CD4-positive, alpha-beta T cell treated with Interleukin-4 for 1 hour (primary cell): ENCODE data around the gene OR6C70.
"Not testable (repeated sequence)": the region's sequence is repeated elsewhere in the genome, so short reads cannot be mapped to it uniquely, and the experiment has no call there.

Experiments
- DNase-seq, 2 donors: peaks; one replicate each; pipeline ENCODE4 v3.0.0-alpha.2; 2020 to 2022

The OR6C70 gene

GRCh38 chr12:55470088-55470829 is at the start of gene OR6C70:
TSS of gene OR6C70 (minus strand) at chr12:55470138. CDS start at chr12:55470138, 0 bp downstream.
- DNase-seq: no peak

GRCh38 chr12:55516391-55516790 is 46.5 kb upstream of the OR6C70 start:
- no peak for DNase-seq

- DNase-seq: no peak
Measured at GRCh38 chr12:55515696-55516095, 45.8 kb upstream of the OR6C70 start.

GRCh38 chr12:55501601-55502000 is 31.7 kb upstream of the OR6C70 start:
- DNase-seq: no peak

DNA sequence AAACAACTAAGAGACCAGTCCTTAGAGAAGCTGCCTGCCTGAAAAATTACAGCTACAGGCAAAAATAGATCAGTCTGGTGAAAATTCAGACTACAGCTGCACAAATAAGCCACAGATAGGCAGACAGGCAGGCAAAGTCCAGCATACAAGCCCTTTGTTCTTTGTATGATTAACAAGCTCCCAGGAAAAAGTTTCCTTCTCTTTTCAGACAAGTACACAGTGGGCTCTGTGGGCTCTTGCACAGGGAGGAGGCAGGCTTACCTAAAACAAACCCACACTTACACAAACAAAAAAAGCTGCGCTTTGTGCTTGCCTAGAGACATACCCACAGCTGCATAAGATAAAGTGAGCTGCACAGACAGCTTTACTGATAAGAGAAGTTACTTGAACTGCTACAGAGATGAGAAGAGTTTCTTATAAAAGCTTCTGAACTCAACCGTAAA is 29.9 kb upstream of the OR6C70 start:
- no peak for DNase-seq

- no peak for DNase-seq
Measured at GRCh38 chr12:55499231-55499630, 29.3 kb upstream of the OR6C70 start.

DNA sequence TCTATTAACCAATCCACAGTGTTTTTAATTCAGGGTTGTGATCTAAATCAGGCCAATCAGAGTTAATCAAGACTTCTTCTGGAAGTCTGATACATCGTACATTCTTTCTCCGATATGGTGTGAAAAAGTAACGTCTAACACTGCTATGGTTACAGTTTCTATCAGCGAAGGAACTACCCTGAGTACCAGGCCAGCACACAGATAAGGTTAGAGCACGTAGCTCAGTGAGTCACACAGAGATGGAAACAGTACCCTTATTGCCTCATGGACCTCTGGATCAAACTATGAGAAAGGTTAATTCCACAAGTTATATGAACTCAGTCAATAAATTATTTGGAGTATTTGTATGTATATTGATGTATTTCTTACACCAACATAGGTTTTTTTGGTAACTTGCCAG is 25.6 kb upstream of the OR6C70 start:
- no peak for DNase-seq

DNA sequence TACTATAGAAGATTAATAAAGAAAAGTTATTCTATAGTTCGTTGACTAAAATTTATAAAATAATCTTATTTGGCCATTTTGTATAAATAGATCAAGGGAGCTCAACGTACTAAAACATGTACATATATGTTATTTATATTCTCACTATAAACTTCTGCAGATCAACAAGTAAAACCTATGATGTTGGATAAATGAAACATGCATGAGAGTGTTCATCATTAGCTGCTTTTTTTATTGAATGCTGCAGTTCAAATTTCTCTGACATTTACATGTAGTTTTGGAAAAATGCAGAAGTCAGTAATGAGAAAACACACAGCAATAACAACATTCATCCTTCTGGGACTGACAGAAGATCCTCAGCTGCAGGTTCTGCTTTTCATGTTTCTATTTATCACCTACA is 22.1 kb upstream of the OR6C70 start, which contains the start of gene OR6C68:
Gene OR6C68, plus strand, starts transcription at position 301 of the 400 bp plus-strand sequence. Its CDS starts 0 bp downstream, at position 301.
- DNase-seq: no peak

- not testable (repeated sequence) for DNase-seq
Measured at GRCh38 chr12:55484284-55484683, 14.3 kb upstream of the OR6C70 start.

GRCh38 chr12:55479136-55479535 is 9.2 kb upstream of the OR6C70 start:
- DNase-seq: not testable (repeated sequence)

GRCh38 chr12:55472264-55472663 is 2.3 kb upstream of the OR6C70 start:
- DNase-seq: no peak

- no peak for DNase-seq
Measured at GRCh38 chr12:55469291-55469690, 647 bp downstream of the OR6C70 start.

- DNase-seq: no peak
Measured at GRCh38 chr12:55467836-55468235, 2.1 kb downstream of the OR6C70 start.

DNA sequence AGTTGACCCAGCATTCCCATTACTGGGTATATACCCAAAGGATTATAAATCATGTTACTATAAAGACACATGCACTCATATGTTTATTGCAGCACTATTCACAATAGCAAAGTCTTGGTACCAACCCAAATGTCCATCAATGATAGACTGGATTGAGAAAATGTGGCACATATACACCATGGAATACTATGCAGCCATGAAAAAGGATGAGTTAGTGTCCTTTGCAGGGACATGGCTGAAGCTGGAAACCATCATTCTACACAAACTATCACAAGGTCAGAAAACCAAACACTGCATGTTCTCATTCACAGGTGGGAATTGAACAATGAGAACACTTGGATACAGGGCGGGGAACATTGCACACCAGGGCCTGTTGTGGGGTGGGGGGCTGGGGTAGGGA is 5.0 kb downstream of the OR6C70 start:
- DNase-seq: not testable (repeated sequence)

GRCh38 chr12:55448825-55449224 is 21.1 kb downstream of the OR6C70 start:
- DNase-seq: no peak

DNA sequence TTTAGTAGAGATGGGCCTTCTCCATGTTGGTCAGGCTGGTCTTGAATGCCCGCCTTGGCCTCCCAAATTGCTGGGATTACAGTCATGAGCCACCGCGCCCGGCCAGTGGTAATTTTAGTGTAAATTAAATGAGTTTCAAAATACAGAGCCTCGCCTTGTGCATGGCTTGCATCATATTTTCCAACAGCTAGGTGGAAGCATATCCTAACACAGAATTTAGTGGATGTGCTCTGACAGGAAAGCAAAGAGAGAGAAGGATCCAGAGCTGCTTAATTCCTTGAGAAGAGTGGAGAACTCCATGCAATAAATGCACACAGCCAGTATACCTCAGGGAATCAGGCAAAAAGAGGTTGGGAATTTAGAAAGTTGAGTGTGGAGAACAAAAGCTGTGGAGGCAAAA is 23.6 kb downstream of the OR6C70 start:
- DNase-seq: no peak

- DNase-seq: no peak
Measured at GRCh38 chr12:55445357-55445756, 24.6 kb downstream of the OR6C70 start.

- no peak for DNase-seq
Measured at GRCh38 chr12:55443776-55444175, 26.2 kb downstream of the OR6C70 start, which contains the start of gene OR6C2. TSS of gene OR6C2 (plus strand) at chr12:55444076. CDS start at chr12:55452214, 8,138 bp downstream.

DNA sequence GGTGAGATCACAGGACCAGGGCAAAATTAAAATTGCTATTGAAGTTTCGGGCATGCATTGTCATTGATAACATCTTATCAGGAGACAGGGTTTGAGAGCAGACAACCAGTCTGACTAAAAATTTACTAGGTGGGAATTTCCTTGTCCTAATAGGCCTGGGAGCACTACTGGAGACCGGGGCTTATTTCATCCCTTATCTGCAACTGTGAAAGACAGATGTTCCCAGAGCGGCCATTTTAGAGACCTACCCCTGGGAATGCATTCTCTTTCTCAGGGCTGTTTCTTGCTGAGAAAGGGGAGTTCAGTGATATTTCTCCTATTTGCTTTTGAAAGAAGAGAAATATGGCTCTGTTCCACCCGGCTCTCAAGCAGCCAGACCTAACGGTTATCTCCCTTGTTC is 28.7 kb downstream of the OR6C70 start:
- DNase-seq: not testable (repeated sequence)

DNA sequence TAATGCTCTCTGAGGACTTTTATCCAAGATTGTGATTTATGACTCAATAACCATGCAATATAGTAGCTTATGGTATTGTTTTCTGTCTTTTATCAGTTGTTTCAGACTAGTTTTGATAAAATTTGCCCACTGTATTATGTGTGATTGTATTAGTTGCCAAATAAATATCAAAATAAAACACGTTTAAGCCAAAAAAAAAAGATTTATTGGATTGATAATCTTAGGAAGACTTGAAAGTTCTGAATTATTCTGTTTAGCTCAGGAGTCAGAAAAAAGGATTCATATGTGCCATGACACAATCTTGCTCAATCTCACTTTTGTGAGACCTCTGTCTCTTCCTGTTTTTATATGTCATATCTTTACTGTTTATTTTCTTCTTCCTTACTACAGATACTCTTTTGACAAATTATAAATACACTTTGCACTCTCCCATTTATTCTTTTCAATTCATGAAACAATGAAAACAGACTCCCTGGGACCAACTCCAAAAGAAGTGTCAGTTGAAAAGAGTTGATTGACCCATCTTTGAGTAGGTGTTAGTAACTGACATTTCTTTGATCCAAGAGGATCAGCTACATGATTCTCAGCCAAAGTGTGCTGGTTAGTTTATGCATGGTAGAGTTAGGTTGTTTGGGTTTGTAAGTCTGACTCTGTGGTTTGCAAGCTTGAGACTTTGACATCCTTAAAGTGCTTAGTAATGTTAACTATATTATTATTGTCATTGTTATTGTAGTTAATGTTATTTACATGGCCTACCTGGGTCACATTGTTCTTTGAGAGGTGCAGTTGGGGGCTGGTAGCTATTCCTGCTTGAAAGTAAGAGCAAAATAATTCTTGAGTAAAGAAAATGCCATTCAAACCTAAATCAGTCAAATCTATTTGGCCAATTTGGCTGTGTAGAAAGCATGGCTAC is 41.4 kb downstream of the OR6C70 start:
- DNase-seq: no peak

DNA sequence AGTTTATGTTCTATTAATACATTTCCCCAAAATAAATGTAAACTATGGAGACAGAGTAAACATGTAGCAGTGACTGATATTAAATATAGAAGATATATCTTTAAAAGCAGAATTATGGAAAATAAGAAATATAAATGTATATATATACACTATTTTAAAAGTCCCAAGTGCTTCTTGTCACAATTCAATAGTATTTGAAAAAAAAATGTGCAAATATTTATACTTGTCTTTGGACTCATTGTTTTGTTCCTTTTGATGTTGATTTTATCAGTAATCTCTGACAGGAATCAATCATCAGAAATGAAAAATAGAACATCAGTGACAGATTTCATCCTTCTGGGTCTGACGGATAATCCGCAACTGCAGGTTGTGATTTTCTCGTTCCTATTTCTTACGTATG is 44.0 kb downstream of the OR6C70 start, which contains the start of gene OR6C76:
Gene OR6C76, plus strand, starts transcription at position 301 of the 400 bp plus-strand sequence. Its CDS starts 0 bp downstream, at position 301.
- DNase-seq: no peak

GRCh38 chr12:55420307-55420962 is 49.5 kb downstream of the OR6C70 start:
- no peak for DNase-seq
